IPS-20b (cell line): Measurements from ENCODE around the gene OTUB2.

Experiments
- H3K27ac ChIP-seq: one replicate; pipeline ENCODE4 v1.5.1; 2013; ENCODE audit warnings: low read length
- H3K27me3 ChIP-seq: 2 replicates; pipeline ENCODE4 v1.6.1; 2013; ENCODE audit warnings: mild to moderate bottlenecking, low read length, inconsistent platforms; ENCODE audit not compliant: insufficient read depth
- H3K36me3 ChIP-seq: 2 replicates; pipeline ENCODE4 v1.6.1; 2013; ENCODE audit warnings: low read depth, mild to moderate bottlenecking, inconsistent platforms, low read length, moderate library complexity; ENCODE audit not compliant: insufficient read depth
- H3K4me1 ChIP-seq: 2 replicates; pipeline ENCODE4 v1.6.1; 2013; ENCODE audit warnings: mild to moderate bottlenecking, control low read depth, inconsistent platforms, low read length, moderate library complexity; ENCODE audit not compliant: insufficient read depth
- H3K4me3 ChIP-seq: 2 replicates; pipeline ENCODE4 v1.5.1; 2013; ENCODE audit warnings: mild to moderate bottlenecking, low read length, inconsistent platforms
- H3K9ac ChIP-seq: 2 replicates; pipeline ENCODE4 v1.6.1; 2013; ENCODE audit warnings: low read depth, mild to moderate bottlenecking, inconsistent platforms, low read length, moderate library complexity
- H3K9me3 ChIP-seq: 2 replicates; pipeline ENCODE4 v1.6.1; 2013; ENCODE audit warnings: mild to moderate bottlenecking, low read depth, low read length, inconsistent platforms; ENCODE audit not compliant: insufficient read depth

The OTUB2 gene

DNA sequence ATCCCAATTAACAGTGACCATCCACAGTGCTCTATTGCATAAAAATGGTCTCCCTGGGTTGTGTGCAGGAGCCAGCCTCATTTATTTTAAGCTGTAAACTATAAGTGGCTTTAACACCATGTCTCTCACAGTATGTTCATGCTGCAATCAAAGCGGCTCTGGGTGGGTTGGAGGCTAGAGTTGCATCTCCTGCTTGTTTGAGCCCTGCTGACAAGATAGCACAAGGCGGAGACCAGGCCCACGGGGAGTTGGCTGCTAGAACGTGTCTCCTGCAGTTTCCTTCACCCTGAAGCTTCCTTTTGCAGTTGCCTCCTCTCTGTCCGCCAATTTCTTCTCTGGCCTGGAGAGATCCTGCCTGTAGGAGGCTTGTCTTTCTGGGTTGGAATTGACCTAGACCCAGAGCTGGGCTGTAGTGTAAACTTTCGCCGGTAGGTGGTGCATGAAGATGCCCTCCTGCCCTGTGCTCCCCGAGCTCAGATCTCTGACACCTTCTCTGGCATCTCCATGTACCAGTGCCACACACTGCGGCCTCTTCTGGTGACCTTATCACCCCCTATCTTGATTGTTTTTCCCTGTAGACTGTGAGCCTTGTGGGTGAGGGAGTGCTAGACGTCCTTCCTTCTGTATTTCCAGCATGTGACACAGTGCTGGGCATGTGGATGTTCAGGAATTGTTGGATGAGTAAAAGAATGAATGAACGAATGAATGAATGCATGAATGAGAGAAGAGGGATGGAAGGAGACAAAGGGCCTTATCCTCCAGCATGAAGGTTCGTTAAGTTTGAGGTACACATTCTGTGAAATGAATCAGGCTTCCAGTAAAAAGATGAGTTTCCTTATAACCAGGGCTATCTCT lies 10.4 kb downstream of the OTUB2 start:
- Histone ChIP-seq H3K4me3 (no peak overlapping the region), H3K27ac (no peak overlapping the region), H3K36me3 (no peaks in the 10 kb centered on the region), H3K9me3 (no peaks in the 10 kb centered on the region), H3K4me1 (0 out of 2 replicates have a peak, but pooled peaks cover 2% of the 10 kb centered on the region), H3K9ac (no peak overlapping the region), H3K27me3 (no peaks in the 10 kb centered on the region)

DNA sequence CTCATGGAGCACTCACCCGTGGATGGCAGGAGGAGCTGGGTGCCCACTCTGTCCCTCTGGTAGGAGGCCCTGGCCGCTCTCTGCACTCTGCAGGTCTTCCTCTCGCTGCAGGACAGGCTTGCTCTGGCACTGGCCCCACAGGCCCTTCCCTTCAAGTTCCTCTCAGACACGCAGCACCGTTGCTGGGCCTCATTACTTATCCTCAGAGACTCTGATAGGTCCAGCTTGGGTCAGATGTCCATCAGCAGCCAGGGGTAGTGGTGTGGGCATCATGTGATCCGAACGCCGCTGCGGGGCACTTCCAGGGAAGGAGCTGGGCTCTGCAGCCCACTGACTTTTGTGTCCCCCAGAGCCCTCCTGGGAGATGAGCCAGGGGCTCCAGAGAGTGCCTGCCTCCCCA lies 11.8 kb downstream of the OTUB2 start:
- H3K36me3 ChIP-seq: 0 out of 2 replicates have a peak, but pooled peaks cover 5% of the 10 kb centered on the region

DNA sequence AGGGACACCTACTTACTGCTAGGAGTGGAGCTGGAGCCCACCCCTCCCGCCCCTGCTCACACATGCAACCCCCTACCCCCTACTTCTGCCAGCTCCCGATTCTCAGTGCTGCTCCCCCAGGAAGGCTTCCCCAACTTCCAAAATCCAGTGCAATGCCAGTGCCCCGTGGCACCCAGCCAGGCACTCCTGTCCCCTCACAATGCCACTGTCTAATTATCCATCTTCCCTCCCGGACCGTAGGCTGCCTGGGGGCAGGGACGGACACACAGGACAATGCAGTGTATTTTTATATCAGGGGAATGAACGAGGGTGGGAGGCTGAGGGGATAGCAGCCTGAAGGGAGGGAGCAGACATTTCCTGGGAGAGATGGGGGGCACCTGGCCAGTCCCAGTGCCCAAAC lies 12.4 kb downstream of the OTUB2 start:
- H3K36me3 ChIP-seq: 0 out of 2 replicates have a peak, but pooled peaks cover 5% of the 10 kb centered on the region
- H3K4me1 ChIP-seq: 0 out of 2 replicates have a peak, but pooled peaks cover 2% of the 10 kb centered on the region
- H3K9ac ChIP-seq: no peak overlapping the region
- no peak overlapping the region for H3K27ac ChIP-seq
- H3K27me3 ChIP-seq: no peaks in the 10 kb centered on the region
- no peaks in the 10 kb centered on the region for H3K9me3 ChIP-seq
- no peak overlapping the region for H3K4me3 ChIP-seq

More for the DNA sequence above, 11.8 kb downstream of the OTUB2 start:
- H3K27me3 ChIP-seq: no peaks in the 10 kb centered on the region
- H3K4me1 ChIP-seq: 0 out of 2 replicates have a peak, but pooled peaks cover 2% of the 10 kb centered on the region
- no peak overlapping the region for H3K4me3 ChIP-seq
- no peaks in the 10 kb centered on the region for H3K9me3 ChIP-seq
- H3K9ac ChIP-seq: no peak overlapping the region
- H3K27ac ChIP-seq: no peak overlapping the region

DNA sequence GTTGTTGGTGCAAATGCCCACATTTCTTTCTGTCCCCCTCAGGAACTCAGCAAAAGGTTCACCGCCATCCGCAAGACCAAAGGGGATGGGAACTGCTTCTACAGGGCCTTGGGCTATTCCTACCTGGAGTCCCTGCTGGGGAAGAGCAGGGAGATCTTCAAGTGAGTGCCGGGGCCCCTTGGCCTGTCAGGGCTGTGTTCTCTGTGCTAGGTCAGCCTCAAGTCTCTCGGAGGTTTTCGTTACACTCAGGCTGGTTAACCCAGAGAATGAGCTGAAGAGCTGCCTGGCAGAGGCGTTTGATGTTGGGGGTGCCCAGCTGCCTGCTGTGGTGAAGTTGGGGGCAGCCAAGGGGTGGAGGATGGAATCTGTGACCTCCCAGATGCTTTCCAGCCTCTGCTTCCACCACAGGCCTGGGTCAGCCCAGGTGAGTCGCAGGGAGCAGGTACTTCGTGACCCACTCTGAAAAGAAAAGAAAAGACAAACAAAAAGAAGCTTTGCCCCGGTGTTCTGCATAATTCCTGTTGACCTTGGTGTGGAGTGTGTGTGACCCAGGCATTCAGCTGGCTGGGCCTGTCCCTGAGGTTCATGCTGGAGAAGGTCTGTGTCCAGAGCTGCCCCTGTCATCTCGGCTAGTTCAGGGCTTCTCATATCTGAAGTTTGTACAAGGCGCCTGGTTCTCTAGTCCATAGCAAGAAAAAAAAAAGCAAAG lies 12.9 kb downstream of the OTUB2 start:
- H3K4me1 ChIP-seq: 0 out of 2 replicates have a peak, but pooled peaks cover 2% of the 10 kb centered on the region
- no peak overlapping the region for H3K27ac ChIP-seq
- H3K9ac ChIP-seq: no peak overlapping the region
- no peaks in the 10 kb centered on the region for H3K9me3 ChIP-seq
- H3K36me3 ChIP-seq: peaks cover 5% of the 10 kb centered on the region; the same call in 1 of the 2 replicates
- no peak overlapping the region for H3K4me3 ChIP-seq
- H3K27me3 ChIP-seq: no peaks in the 10 kb centered on the region

DNA sequence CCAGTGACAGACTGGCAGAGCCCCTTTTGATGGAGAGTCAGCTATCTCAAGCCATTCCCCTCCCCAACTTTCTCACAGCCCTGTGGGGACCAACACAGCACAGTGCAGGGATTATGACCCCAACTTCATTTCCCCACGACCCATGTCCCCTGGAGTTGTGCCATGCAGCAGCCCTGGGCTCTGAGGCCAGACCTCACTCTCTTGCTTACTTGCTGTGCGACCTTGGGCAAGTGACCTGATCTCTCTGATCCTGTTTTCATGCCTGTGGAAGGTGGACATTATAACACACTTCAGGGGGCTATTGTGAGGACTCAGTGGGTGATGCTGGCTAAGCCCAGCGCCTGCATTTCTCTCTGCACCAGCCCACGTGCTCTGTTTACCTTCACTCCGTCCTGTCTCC lies 14.1 kb downstream of the OTUB2 start:
- H3K9ac ChIP-seq: no peak overlapping the region
- no peaks in the 10 kb centered on the region for H3K27me3 ChIP-seq
- no peaks in the 10 kb centered on the region for H3K9me3 ChIP-seq
- H3K36me3 ChIP-seq: peaks cover 17% of the 10 kb centered on the region
- H3K27ac ChIP-seq: no peak overlapping the region
- no peak overlapping the region for H3K4me3 ChIP-seq
- H3K4me1 ChIP-seq: 0 out of 2 replicates have a peak, but pooled peaks cover 2% of the 10 kb centered on the region

DNA sequence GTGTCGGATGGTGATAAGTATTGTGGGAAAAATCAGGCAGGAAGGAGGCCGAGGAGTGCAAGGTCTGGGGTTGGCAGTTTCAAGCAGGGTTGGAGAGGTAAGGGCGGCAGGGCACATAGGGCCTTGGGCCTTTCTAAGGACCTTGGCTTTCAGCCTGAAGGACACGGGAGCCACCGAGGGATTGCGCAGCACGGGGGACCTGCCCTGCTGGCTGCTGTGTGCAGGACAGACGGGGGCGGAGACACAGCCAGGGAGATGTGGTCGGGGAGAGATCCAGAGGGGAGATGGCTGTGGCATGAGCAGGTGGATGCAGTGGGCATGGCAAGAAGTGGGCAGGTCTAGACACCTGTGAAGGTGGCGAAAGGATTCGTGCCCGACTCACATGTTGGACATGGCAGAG lies 14.7 kb downstream of the OTUB2 start:
- H3K9ac ChIP-seq: no peak overlapping the region
- 0 out of 2 replicates have a peak, but pooled peaks cover 2% of the 10 kb centered on the region for H3K4me1 ChIP-seq
- no peak overlapping the region for H3K4me3 ChIP-seq
- H3K27ac ChIP-seq: no peak overlapping the region
- H3K9me3 ChIP-seq: no peaks in the 10 kb centered on the region
- no peaks in the 10 kb centered on the region for H3K27me3 ChIP-seq
- peaks cover 22% of the 10 kb centered on the region for H3K36me3 ChIP-seq

DNA sequence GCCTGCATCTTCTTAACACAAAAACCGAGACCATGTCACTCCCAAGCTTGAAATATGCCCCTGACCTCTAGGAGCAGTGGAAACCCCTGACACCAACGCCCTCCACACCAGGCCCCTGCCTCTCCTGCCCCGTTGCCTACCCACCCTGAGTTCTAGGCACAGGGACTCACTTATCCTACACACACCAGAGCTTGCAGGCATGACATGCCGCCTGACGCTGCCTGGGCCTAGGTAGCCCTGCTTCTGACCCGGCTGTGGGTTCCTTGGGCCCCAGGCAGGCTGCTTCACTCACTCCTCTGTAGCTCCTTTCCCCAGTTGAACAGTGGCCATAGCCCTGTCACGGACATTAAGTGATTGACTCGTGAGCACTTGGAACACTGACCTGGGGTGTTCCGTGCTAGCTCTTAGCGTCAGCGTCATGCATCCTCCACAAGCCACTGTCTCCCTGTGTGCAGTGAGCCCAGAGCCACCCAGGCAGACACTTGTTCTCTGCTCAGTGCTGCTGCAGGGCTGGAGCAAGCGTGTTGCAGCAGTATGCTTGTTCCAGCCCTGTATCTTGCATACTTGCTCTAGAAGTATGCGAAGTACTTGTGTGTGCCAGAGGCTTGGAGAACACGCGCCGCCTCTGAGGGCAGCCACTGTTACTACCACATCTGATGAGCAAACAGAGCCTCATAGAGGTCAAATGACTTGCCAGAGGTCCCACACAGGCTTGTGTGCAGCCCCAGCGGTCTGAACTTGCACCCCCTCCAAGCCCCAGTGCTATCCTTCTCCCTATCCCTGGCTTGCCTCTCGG lies 15.6 kb downstream of the OTUB2 start:
- no peak overlapping the region for H3K27ac ChIP-seq
- no peak overlapping the region for H3K9ac ChIP-seq
- H3K36me3 ChIP-seq: peaks cover 32% of the 10 kb centered on the region
- H3K27me3 ChIP-seq: no peaks in the 10 kb centered on the region
- no peaks in the 10 kb centered on the region for H3K9me3 ChIP-seq
- no peak overlapping the region for H3K4me3 ChIP-seq
- no peaks in the 10 kb centered on the region for H3K4me1 ChIP-seq

DNA sequence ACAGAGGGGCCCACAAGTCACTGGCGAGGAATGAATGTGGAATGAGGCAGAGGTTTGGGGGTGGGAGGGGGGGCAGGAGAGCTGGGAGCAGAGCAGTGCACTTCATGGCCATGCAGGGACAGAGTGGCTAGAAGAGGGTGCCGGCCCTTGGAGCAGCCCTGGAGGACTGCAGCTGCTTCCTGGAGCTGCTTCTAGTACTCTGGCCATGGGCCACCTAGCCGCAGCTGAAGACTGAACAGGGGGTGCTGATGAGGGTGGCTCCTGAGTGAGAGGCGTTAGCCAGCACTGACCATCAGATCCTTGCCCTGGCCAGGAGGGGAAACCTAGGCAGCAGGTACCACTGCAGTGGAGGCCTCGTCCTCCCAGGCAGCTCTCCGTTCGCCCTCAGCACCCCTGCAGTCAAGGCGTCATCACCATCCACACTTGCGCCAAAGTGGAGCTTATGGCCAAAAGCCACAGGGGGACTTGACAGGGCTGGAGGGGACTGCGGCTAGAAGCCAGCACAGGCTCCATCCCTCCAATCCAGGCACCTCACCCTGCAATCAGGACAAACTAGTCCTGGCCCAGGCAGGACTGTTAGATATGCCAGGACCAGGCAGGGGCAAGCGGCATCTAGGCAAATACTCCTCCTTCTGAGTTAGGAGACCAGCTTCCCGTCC lies 16.4 kb downstream of the OTUB2 start:
- Histone ChIP-seq H3K9me3 (no peaks in the 10 kb centered on the region), H3K27me3 (no peaks in the 10 kb centered on the region), H3K4me1 (no peaks in the 10 kb centered on the region), H3K36me3 (peaks cover 40% of the 10 kb centered on the region), H3K27ac (no peak overlapping the region), H3K9ac (no peak overlapping the region), H3K4me3 (no peak overlapping the region)

DNA sequence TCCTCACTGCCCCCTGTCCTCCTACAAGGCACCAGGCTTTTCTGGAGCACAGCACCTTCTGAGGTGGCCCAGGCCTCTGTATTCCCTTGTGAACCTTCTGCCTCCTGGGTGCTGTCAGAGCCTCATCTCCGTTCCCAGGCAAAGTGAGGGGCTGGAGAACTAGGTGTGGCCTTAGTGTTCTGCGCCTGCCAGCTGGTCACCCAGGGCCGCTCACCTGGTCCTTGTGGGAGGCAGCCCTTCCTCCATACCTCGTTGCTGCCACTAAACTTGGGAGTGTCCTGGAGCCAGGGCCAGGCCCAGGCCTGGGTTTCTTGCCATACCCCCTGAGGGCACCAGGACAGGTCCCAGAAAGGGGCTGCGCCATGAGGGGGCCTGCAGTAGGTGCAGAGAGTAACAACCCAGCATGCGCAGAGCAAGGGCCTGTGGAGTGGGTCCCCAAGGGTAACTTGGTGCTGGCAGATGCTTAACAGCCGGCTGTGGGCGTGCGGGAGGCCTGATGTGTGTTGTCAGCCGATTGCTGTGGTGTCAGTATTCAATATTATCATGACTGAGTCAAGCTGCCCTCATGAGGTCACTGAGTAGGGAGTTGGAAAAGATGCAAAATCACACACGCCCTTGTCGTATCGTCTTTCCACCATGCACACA lies 17.1 kb downstream of the OTUB2 start:
- H3K36me3 ChIP-seq: peaks cover 46% of the 10 kb centered on the region
- no peaks in the 10 kb centered on the region for H3K27me3 ChIP-seq
- no peaks in the 10 kb centered on the region for H3K4me1 ChIP-seq

DNA sequence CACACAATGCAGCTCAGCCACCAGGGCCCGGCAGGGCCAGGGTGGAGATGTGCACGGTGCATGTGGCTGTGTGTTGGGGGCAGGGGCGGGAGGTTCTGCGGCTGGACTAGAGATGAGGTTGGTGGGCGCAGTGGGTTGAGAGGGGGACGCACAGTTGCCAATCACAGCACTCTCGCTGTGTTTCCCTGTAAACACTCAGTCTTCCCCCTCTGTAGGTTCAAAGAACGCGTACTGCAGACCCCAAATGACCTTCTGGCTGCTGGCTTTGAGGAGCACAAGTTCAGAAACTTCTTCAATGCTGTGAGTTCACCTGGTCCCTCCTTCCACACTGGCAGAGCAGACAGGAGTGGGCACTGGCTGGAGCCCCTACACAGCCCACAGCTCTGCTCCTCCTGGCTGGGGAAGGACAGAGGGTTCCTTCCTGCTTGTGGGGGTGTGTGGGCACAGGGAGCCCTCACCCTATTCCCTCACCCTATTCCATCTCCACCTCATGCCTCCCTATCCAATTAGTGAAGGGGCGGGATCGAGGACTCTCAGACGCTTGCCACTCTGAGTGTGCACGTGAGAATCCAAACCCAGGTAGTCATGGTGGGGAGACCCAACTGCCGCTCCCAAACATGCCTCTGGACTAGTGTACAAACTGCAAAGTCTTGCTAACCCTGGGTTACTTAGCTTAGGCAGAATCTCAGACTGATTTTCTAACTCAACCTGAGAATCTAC lies 17.8 kb downstream of the OTUB2 start:
- Histone ChIP-seq H3K27ac (no peak overlapping the region), H3K36me3 (peaks cover 53% of the 10 kb centered on the region), H3K4me1 (no peaks in the 10 kb centered on the region), H3K27me3 (no peaks in the 10 kb centered on the region), H3K4me3 (no peak overlapping the region), H3K9me3 (no peaks in the 10 kb centered on the region), H3K9ac (no peak overlapping the region)

More for the DNA sequence above, 17.1 kb downstream of the OTUB2 start:
- Histone ChIP-seq H3K4me3 (no peak overlapping the region), H3K27ac (no peak overlapping the region), H3K9ac (no peak overlapping the region), H3K9me3 (no peaks in the 10 kb centered on the region)
